ENCODE measurements around the gene DUSP18.
"Not testable (repeated sequence)": the region's sequence is repeated elsewhere in the genome, so short reads cannot be mapped to it uniquely, and the experiment has no call there.

DUSP18 gene
- total RNA-seq: 12.2 to 21.9 (median 16.5) reads per million in 3 experiments

DNA sequence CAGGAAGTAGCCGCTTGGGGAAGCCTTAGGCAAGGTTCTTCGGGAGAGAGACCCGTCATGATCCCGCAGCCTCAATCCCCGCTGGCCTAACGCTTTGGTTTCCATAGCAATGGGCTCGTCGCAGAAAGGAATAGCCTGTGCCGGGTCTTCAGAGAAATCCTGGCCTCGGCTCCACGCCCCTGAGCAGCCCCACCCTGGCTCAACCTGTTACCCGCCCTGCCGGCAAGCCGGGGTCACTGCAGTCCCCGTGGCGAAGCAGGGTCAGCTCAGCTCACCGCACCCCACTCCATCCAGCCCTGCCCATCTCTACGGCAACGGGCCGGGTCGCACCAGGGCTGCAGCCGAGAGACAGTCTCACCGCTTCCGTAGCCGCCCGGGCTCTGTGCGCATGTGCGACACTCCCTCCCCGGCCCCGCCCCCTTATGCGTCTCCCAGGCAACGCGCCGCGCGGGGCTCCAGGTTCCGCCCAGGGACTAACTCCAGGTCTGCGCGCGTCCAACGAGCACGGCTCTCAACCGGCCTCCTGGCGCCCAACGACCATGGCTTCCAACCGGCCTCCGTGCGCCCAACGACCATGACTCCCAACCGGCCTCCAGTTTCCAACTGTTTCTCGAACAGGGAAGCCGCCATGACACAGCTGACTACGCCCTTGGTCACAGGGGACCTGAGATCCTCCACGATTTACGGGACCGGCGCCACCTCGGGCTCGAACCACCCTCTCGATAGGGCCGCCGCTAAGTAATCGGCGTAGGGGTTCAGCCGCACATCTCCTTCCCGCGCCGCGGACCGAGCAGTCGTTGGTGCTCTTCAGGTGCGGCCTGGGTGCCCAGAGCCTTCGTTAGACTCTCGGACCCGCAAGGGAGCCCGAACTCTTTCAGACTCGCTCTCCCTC is at the start of gene DUSP18:
DUSP18 (minus strand) TSS at position 382 of the 892 bp plus-strand sequence. CDS start 3,872 bp downstream, outside the sequence.
- DNase-seq: peak; percentile 90

DNA sequence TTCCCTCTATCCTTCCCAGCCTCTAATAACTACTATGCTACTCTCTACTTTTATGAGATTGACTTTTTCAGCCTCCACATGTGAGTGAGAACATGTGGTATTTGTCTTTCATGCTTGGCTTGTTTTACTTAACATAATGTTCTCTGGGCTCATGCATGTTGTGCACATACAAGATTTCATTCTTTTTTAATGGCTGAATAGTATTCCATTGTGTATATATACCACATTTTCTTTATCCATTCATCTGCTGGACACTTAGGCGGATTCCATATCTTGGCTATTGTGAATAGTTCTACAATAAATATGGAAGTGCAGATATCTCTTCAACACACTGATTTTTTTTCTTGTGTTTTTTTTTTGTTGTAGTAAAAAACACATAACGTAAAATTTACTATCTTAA is 46.4 kb upstream of the DUSP18 start:
- no peak for DNase-seq

GRCh38 chr22:30712094-30712493 is 44.4 kb upstream of the DUSP18 start:
- no peak for DNase-seq

- DNase-seq: peak; percentile 18
Measured at GRCh38 chr22:30709980-30710379, 42.3 kb upstream of the DUSP18 start.

DNA sequence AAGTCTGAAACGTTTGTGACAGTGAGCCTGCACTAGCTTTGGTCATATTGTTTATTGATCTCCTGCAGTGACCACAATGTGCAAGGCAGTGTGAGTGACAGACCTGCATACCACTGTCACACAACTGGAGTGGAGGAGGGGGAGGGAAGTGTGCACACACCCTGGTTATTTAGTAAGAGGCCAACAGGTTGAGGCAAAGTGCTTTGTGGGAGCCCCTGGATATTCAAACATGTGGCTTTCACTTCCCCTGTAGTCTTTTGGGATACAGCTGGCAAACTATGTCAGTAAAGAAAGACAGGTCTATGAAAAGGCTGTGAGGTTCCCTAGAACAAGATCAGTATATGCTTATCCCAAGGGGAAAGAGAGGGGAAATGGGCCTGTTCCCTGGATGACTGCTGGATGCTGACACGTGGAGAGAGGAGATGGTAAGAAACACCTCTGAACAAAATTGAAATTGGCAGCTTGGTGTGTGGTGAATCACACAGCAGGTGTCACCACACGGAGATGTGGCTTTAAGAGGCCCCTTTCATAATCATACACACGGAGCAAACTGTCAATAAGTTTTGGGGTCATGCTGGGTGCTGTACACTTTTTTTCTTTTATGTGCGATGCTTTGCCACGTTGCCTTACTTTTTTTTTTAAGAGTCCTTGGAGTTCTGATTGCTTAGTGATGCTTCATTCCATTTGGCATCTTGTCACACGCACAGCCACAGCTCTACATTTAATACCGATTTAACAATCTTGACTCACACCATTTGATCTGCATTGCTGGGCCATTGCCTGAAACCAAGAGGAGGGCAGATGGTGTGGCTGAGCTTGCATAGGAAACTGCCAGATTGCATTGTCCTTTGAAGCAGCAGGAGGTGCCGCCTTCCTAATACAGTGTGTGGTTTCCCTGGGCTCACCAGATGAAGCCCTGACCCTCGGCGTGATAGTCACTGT is 38.3 kb upstream of the DUSP18 start:
- DNase-seq: no peak

DNA sequence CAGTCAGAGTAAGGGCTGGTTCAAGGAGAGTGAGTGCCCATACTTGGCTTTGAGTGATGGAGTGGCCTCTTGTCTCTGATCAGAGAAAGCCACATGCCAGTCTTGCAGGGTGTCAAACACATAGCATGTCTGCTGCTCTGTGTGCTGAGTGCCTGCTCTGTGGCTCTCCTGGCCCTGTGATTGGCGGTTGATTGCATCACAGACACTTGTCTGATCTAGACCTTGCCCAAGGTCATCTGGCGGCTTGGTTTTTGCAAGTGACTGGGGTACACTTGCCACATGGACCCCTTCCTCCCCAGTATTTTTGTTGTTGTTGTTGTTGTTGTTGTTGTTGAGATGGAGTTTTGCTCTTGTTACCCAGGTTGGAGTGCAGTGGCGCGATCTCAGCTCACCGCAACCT is 37.3 kb upstream of the DUSP18 start:
- no peak for DNase-seq

GRCh38 chr22:30702856-30703255 is 35.2 kb upstream of the DUSP18 start:
- DNase-seq: no peak

DNA sequence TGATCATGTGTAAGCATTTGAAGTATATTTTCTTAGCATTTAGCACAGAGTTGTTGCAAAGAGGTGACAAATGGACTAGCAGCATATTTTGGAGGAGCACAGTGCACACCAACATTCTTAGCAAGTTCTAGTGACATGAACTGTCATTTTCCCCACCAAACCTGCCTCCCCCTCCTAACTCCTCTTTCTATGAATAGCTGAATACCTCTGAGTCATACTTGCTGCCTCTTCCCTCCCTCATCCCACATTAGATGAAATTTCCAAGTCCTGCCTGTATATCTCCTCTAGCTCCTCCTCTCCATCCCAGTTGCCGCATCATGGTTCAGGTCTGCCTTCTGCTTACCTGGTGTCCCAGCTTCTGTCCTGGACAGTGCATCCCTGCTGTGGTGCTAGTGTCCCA is 34.2 kb upstream of the DUSP18 start:
- DNase-seq: no peak

DNA sequence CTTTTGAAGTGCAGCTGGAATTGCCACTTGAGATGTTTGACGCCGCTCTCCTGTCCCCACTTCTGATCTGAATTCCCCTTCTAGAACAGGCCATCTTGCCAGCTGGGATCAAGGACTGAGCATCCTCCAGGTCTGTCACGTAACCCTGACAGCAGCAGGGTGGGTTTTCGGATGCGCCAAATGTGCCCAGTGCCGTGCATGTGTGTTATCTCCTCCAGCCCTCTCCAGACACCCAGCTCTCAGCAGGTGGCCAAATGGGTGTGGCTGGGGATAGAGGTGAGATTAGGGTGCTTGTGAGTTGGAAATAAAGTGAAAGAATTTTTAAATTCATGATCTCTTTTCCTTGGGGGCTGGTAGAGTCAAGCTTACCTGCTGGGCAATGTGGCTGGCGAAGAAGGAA is 30.3 kb upstream of the DUSP18 start:
- DNase-seq: no peak

DNA sequence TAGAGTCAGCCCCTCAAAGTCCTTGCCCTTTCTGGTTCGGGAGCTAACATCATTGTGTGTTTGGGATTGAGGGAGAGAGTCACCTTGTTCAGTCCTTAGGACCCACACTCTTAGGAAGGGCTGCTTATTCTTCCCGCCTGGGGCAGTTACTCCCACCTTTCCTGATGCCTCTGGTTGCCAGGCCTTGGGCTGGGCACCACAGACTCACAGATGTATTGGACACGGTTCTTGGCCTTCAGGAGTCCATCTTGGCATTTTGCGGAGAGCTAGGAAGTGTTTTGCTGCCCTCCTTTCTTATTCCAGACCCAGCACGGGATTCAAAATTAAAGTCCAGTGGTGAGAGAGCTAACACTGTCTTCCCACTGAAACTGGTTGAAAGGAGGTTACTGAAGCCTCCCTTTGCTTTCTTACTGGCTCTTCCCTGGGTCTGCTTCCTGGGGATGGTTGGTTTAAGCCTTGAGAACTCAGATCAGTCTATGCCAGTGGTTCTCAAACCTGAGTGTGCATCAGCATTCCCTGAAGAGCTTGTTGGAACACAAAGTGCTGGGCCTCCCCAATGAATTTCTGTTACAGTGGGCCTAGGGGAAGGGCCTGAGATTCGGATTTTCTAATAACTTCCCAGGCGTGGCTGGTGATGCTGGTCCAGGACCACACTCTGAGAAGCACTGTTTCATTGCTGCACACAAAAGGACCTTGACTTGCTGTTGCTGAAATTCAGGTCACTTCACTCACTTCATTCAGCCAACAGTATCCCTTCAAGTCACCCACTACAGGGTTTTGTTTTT is 28.4 kb upstream of the DUSP18 start:
- no peak for DNase-seq

- no peak for DNase-seq
Measured at GRCh38 chr22:30695351-30695851, 27.7 kb upstream of the DUSP18 start.

- DNase-seq: no peak
Measured at GRCh38 chr22:30694640-30695350, 27.1 kb upstream of the DUSP18 start, which contains the start of gene OSBP2. Gene OSBP2, plus strand, starts transcription at chr22:30694874. Its CDS starts 36 bp downstream, at chr22:30694910.

DNA sequence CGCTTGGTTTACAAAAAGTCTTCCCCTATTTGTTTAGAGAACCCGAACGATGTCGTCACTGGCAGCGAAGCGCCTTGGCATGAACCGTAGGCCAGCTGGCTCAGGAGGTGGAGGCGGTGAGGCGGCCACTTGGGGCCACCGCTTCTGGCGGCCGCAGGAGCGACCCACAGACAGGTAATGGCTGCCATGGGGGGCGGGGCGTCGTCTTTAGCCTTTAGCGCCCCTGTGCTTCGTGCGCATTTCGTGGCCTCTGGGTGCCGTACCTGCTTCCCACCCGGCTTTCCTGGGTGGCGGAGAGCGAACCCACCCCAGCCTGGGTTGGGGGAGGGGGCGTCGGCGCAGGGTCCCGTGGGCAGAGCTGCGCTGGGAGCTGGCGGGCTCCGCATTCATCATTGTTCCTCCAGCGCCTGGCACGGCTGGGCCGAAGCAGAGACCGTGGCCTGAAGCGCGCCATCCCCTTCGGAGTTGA is 26.5 kb upstream of the DUSP18 start:
- DNase-seq: peak; percentile 33

DNA sequence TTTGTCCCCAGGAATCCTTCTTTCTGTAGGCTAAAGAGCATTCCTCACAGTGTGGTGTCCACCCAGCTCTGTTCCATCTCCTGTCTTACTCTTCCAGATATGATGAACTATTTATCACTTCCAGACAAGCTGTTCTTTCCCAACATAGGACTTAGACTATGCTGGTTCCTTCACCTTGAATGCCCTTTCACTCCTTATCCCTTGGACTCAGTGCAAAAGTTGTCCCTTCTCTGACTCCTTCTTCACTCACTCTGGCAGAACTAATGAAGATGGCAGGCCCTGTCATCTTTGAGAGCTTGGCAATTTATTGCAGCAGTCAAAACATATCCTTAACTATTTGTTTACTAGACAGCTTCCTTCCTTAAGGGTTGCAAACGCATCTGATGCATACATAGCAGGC is 23.5 kb upstream of the DUSP18 start:
- no peak for DNase-seq

DNA sequence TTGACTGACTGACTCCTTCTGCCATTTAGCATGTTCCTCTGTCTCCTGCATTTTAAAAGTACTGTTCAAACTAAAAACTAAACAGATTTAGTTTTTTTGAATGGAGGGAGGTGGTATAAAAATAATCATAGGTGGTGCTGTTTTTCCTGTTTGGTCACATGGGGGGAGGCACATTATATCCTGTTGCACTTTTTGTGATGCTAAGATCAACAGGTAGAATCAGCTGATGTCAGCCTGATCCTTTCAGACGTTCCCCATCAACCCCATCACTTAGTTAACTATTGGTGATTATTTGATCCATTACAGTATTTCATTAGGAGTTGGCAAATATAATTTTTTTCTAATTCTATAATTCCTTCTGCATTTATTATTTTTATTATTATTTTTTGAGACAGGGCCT is 21.9 kb upstream of the DUSP18 start:
- no peak for DNase-seq

GRCh38 chr22:30687358-30687757 is 19.7 kb upstream of the DUSP18 start:
- DNase-seq: no peak

DNA sequence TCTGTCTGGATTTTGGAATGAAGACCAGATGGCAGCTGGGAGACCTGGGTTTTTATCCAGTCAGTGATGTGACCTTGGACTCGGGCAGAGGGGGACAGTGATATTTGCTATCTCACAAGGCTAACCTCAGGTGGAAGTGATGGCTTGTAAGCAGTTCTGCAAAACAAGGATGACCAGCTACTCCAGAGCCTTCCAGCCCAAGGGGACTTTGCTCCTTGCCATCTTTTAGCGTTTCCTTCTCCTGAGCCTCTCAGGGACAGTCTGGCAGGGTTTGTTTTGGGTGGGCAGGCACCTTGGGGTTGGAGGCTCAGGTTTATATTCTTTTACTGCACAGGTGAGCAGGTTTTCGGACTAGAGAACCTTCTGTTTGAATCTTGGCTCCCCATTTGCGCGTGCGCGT is 17.5 kb upstream of the DUSP18 start:
- DNase-seq: no peak

GRCh38 chr22:30681831-30682230 is 14.2 kb upstream of the DUSP18 start:
- DNase-seq: no peak

DNA sequence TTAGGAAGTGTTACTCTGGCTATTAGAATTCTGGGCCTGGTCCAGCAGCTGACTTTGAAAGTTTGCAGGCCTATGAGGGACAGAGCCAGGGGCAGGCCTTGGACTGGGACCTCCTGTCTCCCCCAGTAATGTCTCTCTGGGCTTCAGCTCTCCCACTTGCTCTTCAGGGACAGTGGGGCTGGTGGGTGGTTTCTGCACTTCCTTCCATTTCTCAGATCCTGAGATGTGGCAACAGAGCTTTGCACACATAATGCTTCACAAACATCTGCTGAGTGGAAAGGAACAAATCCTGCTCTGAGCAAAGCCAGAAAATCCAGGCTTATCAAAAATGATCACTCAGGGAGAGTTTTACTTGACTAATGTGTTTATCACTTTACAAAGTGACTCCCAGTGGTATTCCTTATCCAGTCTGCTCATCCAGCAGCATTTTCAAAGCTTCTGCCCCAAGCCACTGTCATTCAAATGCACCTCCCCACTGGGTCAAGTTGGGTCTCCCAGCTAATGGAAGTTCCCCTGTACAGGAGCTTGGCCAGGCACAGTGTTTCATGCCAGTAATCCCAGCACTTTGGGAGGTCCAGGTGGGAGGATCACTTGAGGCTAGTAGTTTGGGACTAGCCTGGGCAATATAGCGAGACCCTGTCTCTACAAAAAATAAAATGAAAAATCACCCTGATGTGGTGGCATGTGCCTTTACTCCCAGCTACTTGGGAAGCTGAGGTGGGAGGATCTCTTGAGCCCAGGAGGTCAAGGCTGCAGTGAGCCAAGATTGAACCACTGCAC is 13.5 kb upstream of the DUSP18 start:
- DNase-seq: no peak

DNA sequence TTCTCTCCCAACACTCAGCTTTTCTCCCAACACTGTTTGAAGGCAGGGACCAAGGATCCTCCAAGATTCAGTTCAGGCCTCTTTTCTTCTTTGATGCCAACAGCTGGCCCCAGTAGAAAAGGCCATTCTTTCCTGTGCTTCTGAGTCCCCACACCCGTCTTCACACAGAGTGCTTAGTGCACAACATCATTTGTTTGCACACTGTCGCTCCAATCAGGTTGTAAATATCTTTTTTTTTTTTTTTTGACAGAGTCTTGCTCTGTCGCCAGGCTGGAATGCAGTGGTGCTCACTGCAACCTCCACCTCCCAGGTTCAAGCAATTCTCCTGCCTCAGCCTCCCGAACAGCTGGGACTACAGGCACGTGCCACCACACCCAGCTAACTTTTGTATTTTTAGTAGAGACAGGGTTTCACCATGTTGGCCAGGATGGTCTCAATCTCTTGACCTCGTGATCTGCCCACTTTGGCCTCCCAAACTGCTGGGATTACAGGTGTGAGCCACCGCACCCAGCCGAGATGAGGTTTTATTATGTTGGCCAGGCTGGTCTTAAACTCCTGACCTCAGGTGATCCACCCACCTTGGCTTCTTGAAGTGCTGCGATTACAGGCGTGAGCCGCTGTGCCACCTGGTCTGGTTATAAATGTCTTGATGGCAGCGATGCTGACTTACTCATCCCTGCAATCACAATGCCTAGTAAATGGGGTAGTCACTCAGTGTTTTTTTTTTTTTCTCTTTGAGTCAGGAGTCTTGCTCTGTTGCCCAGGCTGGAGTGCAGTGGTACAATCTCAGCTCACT is 12.4 kb upstream of the DUSP18 start:
- not testable (repeated sequence) for DNase-seq

All from central memory CD4-positive, alpha-beta T cell (primary cell).